ENCODE data around the gene PTGIR.

The PTGIR gene

DNA sequence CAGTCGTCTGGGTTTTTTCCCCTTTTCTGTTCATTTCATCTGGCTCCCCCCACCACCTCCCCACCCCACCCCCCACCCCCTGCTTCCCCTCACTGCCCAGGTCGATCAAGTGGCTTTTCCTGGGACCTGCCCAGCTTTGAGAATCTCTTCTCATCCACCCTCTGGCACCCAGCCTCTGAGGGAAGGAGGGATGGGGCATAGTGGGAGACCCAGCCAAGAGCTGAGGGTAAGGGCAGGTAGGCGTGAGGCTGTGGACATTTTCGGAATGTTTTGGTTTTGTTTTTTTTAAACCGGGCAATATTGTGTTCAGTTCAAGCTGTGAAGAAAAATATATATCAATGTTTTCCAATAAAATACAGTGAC is 14.5 kb downstream of the PTGIR start:
- no peak for TF ChIP-seq CTCF (IDR thresholded peaks at IDR 0.05)

GRCh38 chr19:46609511-46610412 is 15.1 kb downstream of the PTGIR start:
- TF ChIP-seq CTCF (IDR thresholded peaks at IDR 0.05), result no peak

DNA sequence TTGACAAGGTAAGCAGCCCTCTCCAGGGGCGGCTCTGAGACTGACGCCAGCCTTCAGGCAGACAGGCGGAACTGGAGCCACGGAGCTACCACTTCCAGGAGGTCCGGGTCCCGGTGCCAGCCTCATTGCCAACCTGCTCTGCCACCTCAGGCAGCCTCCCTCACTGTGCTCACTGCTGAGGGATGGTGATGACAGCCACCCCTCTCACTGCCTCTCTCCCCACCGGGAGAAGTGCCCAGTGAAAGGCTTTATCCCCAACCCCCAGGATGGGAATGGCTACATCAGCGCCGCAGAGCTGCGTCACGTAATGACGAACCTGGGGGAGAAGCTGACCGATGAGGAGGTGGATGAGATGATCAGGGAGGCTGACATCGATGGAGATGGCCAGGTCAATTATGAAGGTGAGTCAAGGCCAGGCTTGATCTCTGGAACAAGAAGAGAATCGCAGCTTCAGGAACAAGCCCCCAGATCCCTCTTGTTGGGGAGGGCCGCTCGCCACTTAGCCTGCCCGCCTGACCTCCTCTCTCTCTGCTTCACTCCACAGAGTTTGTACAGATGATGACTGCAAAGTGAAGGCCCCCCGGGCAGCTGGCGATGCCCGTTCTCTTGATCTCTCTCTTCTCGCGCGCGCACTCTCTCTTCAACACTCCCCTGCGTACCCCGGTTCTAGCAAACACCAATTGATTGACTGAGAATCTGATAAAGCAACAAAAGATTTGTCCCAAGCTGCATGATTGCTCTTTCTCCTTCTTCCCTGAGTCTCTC is 16.1 kb downstream of the PTGIR start:
- TF ChIP-seq CTCF (IDR thresholded peaks at IDR 0.05), result no peak

- TF ChIP-seq CTCF (IDR thresholded peaks at IDR 0.05), result no peak
Observed at GRCh38 chr19:46608178-46608577, 16.7 kb downstream of the PTGIR start.

DNA sequence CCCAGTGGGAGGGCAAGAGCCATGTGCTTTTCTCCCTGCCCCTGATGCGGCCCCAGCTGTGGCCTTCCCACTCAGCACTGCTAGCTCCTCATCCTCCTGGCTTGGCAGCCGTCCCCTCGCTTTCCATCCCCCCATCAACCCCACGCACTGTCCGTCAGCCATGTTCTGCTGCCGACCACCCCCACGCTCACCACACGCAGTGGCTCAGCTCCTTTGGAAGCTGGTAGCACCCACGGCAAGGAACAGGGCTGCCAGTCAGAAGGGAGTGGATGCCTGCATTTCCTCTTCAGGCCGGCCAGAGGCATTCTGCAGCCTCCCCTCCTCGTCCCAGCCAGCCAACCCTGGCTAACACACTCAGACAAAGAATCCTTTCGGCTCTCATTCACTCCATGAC is 17.4 kb downstream of the PTGIR start:
- no peak for TF ChIP-seq CTCF (IDR thresholded peaks at IDR 0.05)

- TF ChIP-seq CTCF (IDR thresholded peaks at IDR 0.05), result no peak
Observed at GRCh38 chr19:46606681-46607447, 18.0 kb downstream of the PTGIR start.

GRCh38 chr19:46606019-46606418 is 18.9 kb downstream of the PTGIR start:
- no peak for TF ChIP-seq CTCF (IDR thresholded peaks at IDR 0.05)

Data from LNCAP (cell line).